Panc1 (cell line): ENCODE results near the gene PCDHGB5.

Experiments
- CTCF ChIP-seq: fragments of 450-650 bp; IDR thresholded peaks from 2 replicates; pipeline ENCODE4 v1.5.1; 2017; ENCODE audit warnings: mild to moderate bottlenecking
- REST ChIP-seq, 2 experiments: IDR thresholded peaks; 2 replicates each; pipeline ENCODE4 v1.6.1; 2011 to 2012; ENCODE audit warnings: low read depth in 2 of 2, control low read depth in 1 of 2, low read length in 1 of 2, mild to moderate bottlenecking in 1 of 2, moderate library complexity in 1 of 2; ENCODE audit not compliant: insufficient read depth in 1 of 2
- TCF7L2 ChIP-seq: IDR thresholded peaks from 2 replicates; pipeline ENCODE4 v1.6.1; 2011; ENCODE audit warnings: mild to moderate bottlenecking, low read depth, low read length, inconsistent platforms

- no peak for TF ChIP-seq CTCF
- TF ChIP-seq REST (IDR thresholded peaks at IDR 0.05; ENCODE audit: insufficient read depth in 1 of 2, low read depth in 2 of 2, low read length in 1 of 2), result no peak
- TF ChIP-seq TCF7L2, result no peak
Observed at GRCh38 chr5:141356133-141356532, 41.6 kb upstream of the PCDHGB5 start.
